NK-92 (cell line): ENCODE measurements around the gene EIF3A.
"Not testable (repeated sequence)": the region's sequence is repeated elsewhere in the genome, so short reads cannot be mapped to it uniquely, and the experiment has no call there.

Source experiments
- DNase-seq: peaks from one replicate; lab custom pipeline; 2025; ENCODE audit not compliant: unreplicated experiment; lab: John Stamatoyannopoulos, UW

Gene EIF3A

GRCh38 chr10:119100434-119101238 lies 20.0 kb upstream of the EIF3A start:
- DNase-seq = no peak

- no peak for DNase-seq
These were observed 18.0 kb upstream of the EIF3A start for GRCh38 chr10:119098576-119098975.

GRCh38 chr10:119096641-119097415 lies 16.2 kb upstream of the EIF3A start:
- DNase-seq = not testable (repeated sequence)

GRCh38 chr10:119095640-119096039 lies 15.0 kb upstream of the EIF3A start:
- DNase-seq = no peak

GRCh38 chr10:119090968-119091367 lies 10.4 kb upstream of the EIF3A start:
- DNase-seq = no peak

GRCh38 chr10:119090026-119090795 lies 9.6 kb upstream of the EIF3A start:
- DNase-seq = no peak

GRCh38 chr10:119087271-119087882 lies 6.8 kb upstream of the EIF3A start:
- no peak for DNase-seq

- no peak for DNase-seq
These were observed 4.3 kb upstream of the EIF3A start for GRCh38 chr10:119084896-119085295.

- no peak for DNase-seq
These were observed 757 bp downstream of the EIF3A start for GRCh38 chr10:119079599-119080520.

- DNase-seq = no peak
These were observed 2.0 kb downstream of the EIF3A start for GRCh38 chr10:119078422-119079179.

GRCh38 chr10:119073584-119073983 lies 7.0 kb downstream of the EIF3A start:
- DNase-seq = no peak

- no peak for DNase-seq
These were observed 10.0 kb downstream of the EIF3A start for GRCh38 chr10:119070395-119071165.

GRCh38 chr10:119061926-119062325 lies 18.7 kb downstream of the EIF3A start:
- no peak for DNase-seq

- DNase-seq = no peak
These were observed 19.3 kb downstream of the EIF3A start for GRCh38 chr10:119061352-119061751.

- no peak for DNase-seq
These were observed 20.5 kb downstream of the EIF3A start for GRCh38 chr10:119060107-119060506.

GRCh38 chr10:119059557-119059956 lies 21.1 kb downstream of the EIF3A start:
- DNase-seq = no peak

- DNase-seq = no peak
These were observed 22.6 kb downstream of the EIF3A start for GRCh38 chr10:119058010-119058409.

- DNase-seq = no peak
These were observed 25.1 kb downstream of the EIF3A start for GRCh38 chr10:119055472-119055871.

- no peak for DNase-seq
These were observed 28.8 kb downstream of the EIF3A start for GRCh38 chr10:119051775-119052174.
